Measurements from ENCODE around the gene IL2RG. TPM values are rescaled to one million over a fixed set of nuclear protein-coding genes. Genes with fewer than 3 reads are reported as not detected.

The IL2RG gene
- total RNA-seq, 1 donor from 2014 or later: 375 TPM

DNA sequence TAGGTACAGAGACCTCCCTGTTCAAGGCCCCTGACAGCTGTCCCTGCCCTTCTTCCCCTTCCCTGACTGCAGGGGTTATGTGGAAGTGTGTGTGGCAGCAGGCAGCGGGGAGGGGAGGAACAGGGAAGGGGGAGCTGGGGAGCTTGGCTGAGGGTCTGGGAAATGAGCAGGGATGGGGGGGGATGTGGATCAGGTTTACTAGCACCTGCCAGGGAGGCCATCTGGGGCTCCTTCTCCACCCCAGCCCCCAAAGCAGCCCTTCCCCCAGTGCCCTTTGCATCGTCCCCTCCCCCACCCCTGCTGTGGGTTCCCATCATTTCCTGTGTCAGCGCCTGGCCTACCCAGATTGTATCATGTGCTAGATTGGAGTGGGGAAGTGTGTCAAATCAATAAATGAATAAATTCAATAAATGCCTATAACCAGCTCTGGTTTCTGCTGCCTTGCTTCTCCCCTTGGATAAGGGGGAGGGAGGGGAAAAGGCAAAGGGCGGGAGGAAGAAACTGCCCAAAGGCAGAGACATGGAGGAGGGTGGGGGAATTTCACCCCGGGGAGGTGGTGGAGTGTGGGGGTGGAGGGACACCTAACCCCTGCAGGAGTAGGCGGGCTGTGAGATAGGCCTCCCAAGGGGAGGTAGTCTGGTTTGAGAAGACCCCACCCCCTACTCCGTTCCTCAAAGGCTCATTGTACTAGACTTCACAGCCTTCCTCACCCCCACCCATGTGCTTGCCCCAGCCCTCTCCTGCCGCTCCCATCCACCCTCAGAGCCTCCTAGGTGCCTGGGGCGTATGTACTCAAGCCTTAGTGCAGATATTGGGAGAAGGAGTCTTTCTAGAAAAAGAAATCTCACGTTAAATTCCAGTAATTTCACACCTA, 8.0 kb downstream of the IL2RG start:
- peak; percentile 29 for DNase-seq (ENCODE audit: low spot score)
- Mint-ChIP-seq H3K4me3 (peak overlapping the region; percentile 86), H3K9me3 (no peaks in the 10 kb centered on the region), H3K27me3 (ENCODE audit: insufficient read depth) (no peaks in the 10 kb centered on the region), H3K4me1 (ENCODE audit: low read depth) (peaks cover 74% of the 10 kb centered on the region), H3K27ac (peak overlapping the region; percentile 92), H3K36me3 (ENCODE audit: low read depth) (peaks cover 40% of the 10 kb centered on the region)
- intact Hi-C loops (cut with micrococcal nuclease): loop anchor here (1.0 to 2.0 kb wide), 3 partner anchors 8 to 26 kb away; partner anchors contain the start of genes IL2RG and MED12

- H3K4me1 Mint-ChIP-seq (ENCODE audit: low read depth): peaks cover 70% of the 10 kb centered on the region
- peaks cover 29% of the 10 kb centered on the region for H3K36me3 Mint-ChIP-seq (ENCODE audit: low read depth)
- H3K27me3 Mint-ChIP-seq (ENCODE audit: insufficient read depth): no peaks in the 10 kb centered on the region
- intact Hi-C loops (cut with micrococcal nuclease): loop anchor here (2.0 kb wide), 1 partner anchor 17 kb away; the partner anchor contains the start of gene MED12
- no peak overlapping the region for H3K4me3 Mint-ChIP-seq
- H3K27ac Mint-ChIP-seq: peak overlapping the region; percentile 92
- DNase-seq (ENCODE audit: low spot score): no peak
- no peaks in the 10 kb centered on the region for H3K9me3 Mint-ChIP-seq
Observed at GRCh38 chrX:71102292-71102691, 9.1 kb downstream of the IL2RG start.

DNA sequence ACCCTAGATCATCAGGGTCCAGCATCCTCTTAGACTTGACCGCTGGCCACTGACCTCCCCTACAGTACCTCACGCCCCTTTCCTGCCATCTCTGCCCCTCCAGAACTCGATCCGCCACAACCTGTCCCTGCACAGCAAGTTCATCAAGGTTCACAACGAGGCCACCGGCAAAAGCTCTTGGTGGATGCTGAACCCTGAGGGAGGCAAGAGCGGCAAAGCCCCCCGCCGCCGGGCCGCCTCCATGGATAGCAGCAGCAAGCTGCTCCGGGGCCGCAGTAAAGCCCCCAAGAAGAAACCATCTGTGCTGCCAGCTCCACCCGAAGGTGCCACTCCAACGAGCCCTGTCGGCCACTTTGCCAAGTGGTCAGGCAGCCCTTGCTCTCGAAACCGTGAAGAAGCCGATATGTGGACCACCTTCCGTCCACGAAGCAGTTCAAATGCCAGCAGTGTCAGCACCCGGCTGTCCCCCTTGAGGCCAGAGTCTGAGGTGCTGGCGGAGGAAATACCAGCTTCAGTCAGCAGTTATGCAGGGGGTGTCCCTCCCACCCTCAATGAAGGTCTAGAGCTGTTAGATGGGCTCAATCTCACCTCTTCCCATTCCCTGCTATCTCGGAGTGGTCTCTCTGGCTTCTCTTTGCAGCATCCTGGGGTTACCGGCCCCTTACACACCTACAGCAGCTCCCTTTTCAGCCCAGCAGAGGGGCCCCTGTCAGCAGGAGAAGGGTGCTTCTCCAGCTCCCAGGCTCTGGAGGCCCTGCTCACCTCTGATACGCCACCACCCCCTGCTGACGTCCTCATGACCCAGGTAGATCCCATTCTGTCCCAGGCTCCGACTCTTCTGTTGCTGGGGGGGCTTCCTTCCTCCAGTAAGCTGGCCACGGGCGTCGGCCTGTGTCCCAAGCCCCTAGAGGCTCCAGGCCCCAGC, 10.5 kb downstream of the IL2RG start:
- no peak for DNase-seq (ENCODE audit: low spot score)
- intact Hi-C loops (cut with micrococcal nuclease): no loop called here
- H3K27me3 Mint-ChIP-seq (ENCODE audit: insufficient read depth): peaks cover 2% of the 10 kb centered on the region
- H3K4me1 Mint-ChIP-seq (ENCODE audit: low read depth): peaks cover 58% of the 10 kb centered on the region
- H3K27ac Mint-ChIP-seq: no peak overlapping the region
- H3K4me3 Mint-ChIP-seq: no peak overlapping the region
- H3K9me3 Mint-ChIP-seq: no peaks in the 10 kb centered on the region
- peaks cover 19% of the 10 kb centered on the region for H3K36me3 Mint-ChIP-seq (ENCODE audit: low read depth)

- Mint-ChIP-seq H3K9me3 (no peaks in the 10 kb centered on the region), H3K27ac (no peak overlapping the region), H3K27me3 (ENCODE audit: insufficient read depth) (peaks cover 6% of the 10 kb centered on the region), H3K4me1 (ENCODE audit: low read depth) (peaks cover 61% of the 10 kb centered on the region), H3K36me3 (ENCODE audit: low read depth) (peaks cover 14% of the 10 kb centered on the region), H3K4me3 (no peak overlapping the region)
- DNase-seq (ENCODE audit: low spot score): no peak
- intact Hi-C loops (cut with micrococcal nuclease): loop anchor here (10.0 kb wide), 1 partner anchor 645 kb away; no protein-coding TSS in a partner anchor
Observed at GRCh38 chrX:71099736-71100135, 11.6 kb downstream of the IL2RG start.

- Mint-ChIP-seq H3K9me3 (no peaks in the 10 kb centered on the region), H3K36me3 (ENCODE audit: low read depth) (peaks cover 8% of the 10 kb centered on the region), H3K4me1 (ENCODE audit: low read depth) (peaks cover 54% of the 10 kb centered on the region), H3K27ac (no peak overlapping the region), H3K4me3 (no peak overlapping the region), H3K27me3 (ENCODE audit: insufficient read depth) (peaks cover 6% of the 10 kb centered on the region)
- intact Hi-C loops (cut with micrococcal nuclease): loop anchor here (1.0 to 10.0 kb wide), 3 partner anchors 30 to 644 kb away; no protein-coding TSS in a partner anchor
- no peak for DNase-seq (ENCODE audit: low spot score)
Observed at GRCh38 chrX:71098951-71099506, 12.3 kb downstream of the IL2RG start.

DNA sequence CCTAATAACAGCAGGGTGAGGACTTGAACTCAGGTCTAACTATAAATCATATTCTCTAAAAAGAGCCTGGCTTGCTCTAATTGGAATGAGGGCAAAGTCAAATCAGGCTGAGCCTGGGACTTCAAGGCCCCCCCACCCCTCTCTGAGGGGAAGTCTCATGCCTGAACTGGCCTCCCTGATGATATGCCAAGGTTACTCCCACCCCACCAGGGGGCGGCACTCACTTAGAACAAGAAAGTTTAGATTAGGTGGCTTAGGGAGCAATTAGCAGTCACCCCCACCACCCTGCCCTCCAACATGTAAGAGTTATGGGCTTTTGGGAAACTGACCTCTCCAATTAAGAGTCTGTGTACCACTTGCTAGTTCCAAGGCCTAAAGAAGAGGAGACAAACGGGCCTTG, 13.1 kb downstream of the IL2RG start:
- peaks cover 48% of the 10 kb centered on the region for H3K4me1 Mint-ChIP-seq (ENCODE audit: low read depth)
- intact Hi-C loops (cut with micrococcal nuclease): loop anchor here (1.0 to 10.0 kb wide), 3 partner anchors 31 to 644 kb away; no protein-coding TSS in a partner anchor
- H3K36me3 Mint-ChIP-seq (ENCODE audit: low read depth): peaks cover 4% of the 10 kb centered on the region
- peaks cover 8% of the 10 kb centered on the region for H3K27me3 Mint-ChIP-seq (ENCODE audit: insufficient read depth)
- peak; percentile 53 for DNase-seq (ENCODE audit: low spot score)
- H3K9me3 Mint-ChIP-seq: no peaks in the 10 kb centered on the region
- H3K27ac Mint-ChIP-seq: no peak overlapping the region
- H3K4me3 Mint-ChIP-seq: no peak overlapping the region

DNA sequence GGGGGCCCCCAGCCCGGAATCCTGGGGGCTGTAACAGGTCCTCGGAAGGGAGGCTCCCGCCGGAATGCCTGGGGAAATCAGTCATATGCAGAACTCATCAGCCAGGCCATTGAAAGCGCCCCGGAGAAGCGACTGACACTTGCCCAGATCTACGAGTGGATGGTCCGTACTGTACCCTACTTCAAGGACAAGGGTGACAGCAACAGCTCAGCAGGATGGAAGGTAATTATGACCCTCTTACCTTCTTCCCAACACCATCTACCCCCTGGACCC, 14.7 kb downstream of the IL2RG start:
- Mint-ChIP-seq H3K36me3 (ENCODE audit: low read depth) (peaks cover 4% of the 10 kb centered on the region), H3K4me3 (peak overlapping the region; percentile 93), H3K9me3 (no peaks in the 10 kb centered on the region), H3K27me3 (ENCODE audit: insufficient read depth) (peaks cover 8% of the 10 kb centered on the region), H3K27ac (no peak overlapping the region), H3K4me1 (ENCODE audit: low read depth) (peaks cover 36% of the 10 kb centered on the region)
- intact Hi-C loops (cut with micrococcal nuclease): loop anchor here (1.0 to 10.0 kb wide), 3 partner anchors 8 to 642 kb away; partner anchors contain the start of gene IL2RG
- DNase-seq (ENCODE audit: low spot score): no peak

GRCh38 chrX:71095981-71096759, 15.2 kb downstream of the IL2RG start:
- Mint-ChIP-seq H3K27ac (peak overlapping the region; percentile 80), H3K36me3 (ENCODE audit: low read depth) (no peaks in the 10 kb centered on the region), H3K4me3 (peak overlapping the region; percentile 93), H3K27me3 (ENCODE audit: insufficient read depth) (peaks cover 8% of the 10 kb centered on the region), H3K9me3 (no peaks in the 10 kb centered on the region), H3K4me1 (ENCODE audit: low read depth) (peaks cover 36% of the 10 kb centered on the region)
- no peak for DNase-seq (ENCODE audit: low spot score)
- intact Hi-C loops (cut with micrococcal nuclease): loop anchor here (1.0 to 10.0 kb wide), 7 partner anchors 8 to 641 kb away; partner anchors contain the start of genes IL2RG, MED12, NONO and SNX12

DNA sequence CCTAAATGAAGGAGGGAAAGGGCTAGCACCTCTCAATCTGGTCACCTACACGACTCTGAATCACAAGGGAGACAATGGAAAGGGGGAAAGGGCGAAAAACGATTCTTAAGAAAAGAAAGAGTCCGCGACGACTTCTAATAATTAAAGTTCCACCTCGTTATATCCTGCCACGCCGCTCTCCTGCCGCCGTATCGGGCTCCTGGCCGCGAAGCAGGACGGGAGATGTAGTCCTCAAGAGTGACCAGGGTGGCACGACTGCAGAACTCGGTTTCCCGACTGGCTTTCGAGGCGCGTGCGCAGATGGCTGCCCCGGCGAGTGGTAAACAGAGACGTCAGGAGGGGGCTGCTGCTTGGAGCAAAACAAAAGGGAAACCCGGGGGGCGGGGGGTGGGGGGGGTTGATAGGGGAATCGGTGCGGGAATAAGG, 15.8 kb downstream of the IL2RG start, which contains the start of gene FOXO4:
TSS of gene FOXO4 (plus strand) at position 297 of the 426 bp plus-strand sequence. CDS start 678 bp downstream, outside the sequence.
- intact Hi-C loops (cut with micrococcal nuclease): loop anchor here (1.0 to 10.0 kb wide), 5 partner anchors 23 to 641 kb away; partner anchors contain the start of genes MED12, NONO, SNX12 and TAF1
- H3K27me3 Mint-ChIP-seq (ENCODE audit: insufficient read depth): peaks cover 8% of the 10 kb centered on the region
- H3K36me3 Mint-ChIP-seq (ENCODE audit: low read depth): no peaks in the 10 kb centered on the region
- peaks cover 34% of the 10 kb centered on the region for H3K4me1 Mint-ChIP-seq (ENCODE audit: low read depth)
- DNase-seq (ENCODE audit: low spot score): peak; percentile 81
- no peaks in the 10 kb centered on the region for H3K9me3 Mint-ChIP-seq
- peak within 1 kb of the TSS; percentile 91 for H3K27ac Mint-ChIP-seq
- H3K4me3 Mint-ChIP-seq: peak within 1 kb of the TSS; percentile 93

DNA sequence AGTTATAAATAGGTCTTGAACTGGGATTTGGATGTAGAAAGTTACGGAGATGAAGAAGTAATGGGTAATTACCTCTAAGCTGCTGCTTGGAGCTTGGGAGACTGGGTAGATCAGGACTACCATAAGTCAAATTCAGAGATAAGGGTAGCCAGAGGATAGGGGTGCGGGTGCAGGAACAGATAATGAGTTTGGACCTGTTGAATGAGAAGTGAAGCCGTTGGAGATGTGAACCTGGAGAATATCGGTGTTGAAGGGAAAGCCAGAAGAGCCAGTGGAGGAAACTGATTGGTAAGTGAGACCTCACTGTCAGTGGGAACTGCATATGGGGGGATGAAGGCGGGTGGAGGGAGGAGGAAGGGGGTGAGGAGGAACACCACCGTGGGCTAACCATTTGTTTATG, 16.3 kb downstream of the IL2RG start:
- peak overlapping the region; percentile 91 for H3K27ac Mint-ChIP-seq
- intact Hi-C loops (cut with micrococcal nuclease): loop anchor here (1.0 to 10.0 kb wide), 5 partner anchors 23 to 640 kb away; partner anchors contain the start of genes MED12, NONO, SNX12 and TAF1
- peaks cover 8% of the 10 kb centered on the region for H3K27me3 Mint-ChIP-seq (ENCODE audit: insufficient read depth)
- no peaks in the 10 kb centered on the region for H3K36me3 Mint-ChIP-seq (ENCODE audit: low read depth)
- H3K4me3 Mint-ChIP-seq: peak overlapping the region; percentile 93
- DNase-seq (ENCODE audit: low spot score): no peak
- no peaks in the 10 kb centered on the region for H3K9me3 Mint-ChIP-seq
- peaks cover 31% of the 10 kb centered on the region for H3K4me1 Mint-ChIP-seq (ENCODE audit: low read depth)

- DNase-seq (ENCODE audit: low spot score): no peak
- intact Hi-C loops (cut with micrococcal nuclease): loop anchor here (10.0 kb wide), 1 partner anchor 636 kb away; no protein-coding TSS in a partner anchor
- peaks cover 8% of the 10 kb centered on the region for H3K27me3 Mint-ChIP-seq (ENCODE audit: insufficient read depth)
- no peaks in the 10 kb centered on the region for H3K36me3 Mint-ChIP-seq (ENCODE audit: low read depth)
- peaks cover 9% of the 10 kb centered on the region for H3K4me1 Mint-ChIP-seq (ENCODE audit: low read depth)
- H3K9me3 Mint-ChIP-seq: no peaks in the 10 kb centered on the region
- no peak overlapping the region for H3K4me3 Mint-ChIP-seq
- no peak overlapping the region for H3K27ac Mint-ChIP-seq
Observed at GRCh38 chrX:71091263-71091662, 20.1 kb downstream of the IL2RG start.

Measured in activated T-helper 1 cell treated with anti-CD3 and anti-CD28 coated beads, Interleukin-12 subunit alpha, Interleukin-12 subunit beta, Interleukin-2, Interleukin-4 antibody, amounts not matched to agents 30 ng/mL and 10 ng/mL and 1 ng/mL, durations not matched to agents 14 hours and 24 hours and 36 hours (primary cell).